Fibroblast of pulmonary artery (primary cell): Measurements from ENCODE around the gene CAVIN2.

Experiments
- DNase-seq: peaks from one replicate; pipeline ENCODE4 v3.0.0-alpha.2; 2010; ENCODE audit warnings: low read depth
- H3K4me3 ChIP-seq: replicated peaks from 2 replicates; pipeline ENCODE4 v1.5.1; 2011; ENCODE audit warnings: low read depth, mild to moderate bottlenecking, control low read depth, low read length, moderate library complexity
- TF ChIP-seq, protein P1 (sequence below): IDR thresholded peaks from 2 replicates; pipeline ENCODE4 v1.5.1; 2011; ENCODE audit warnings: mild to moderate bottlenecking, control low read depth, low read length, inconsistent platforms; ENCODE audit errors: missing control alignments

Gene CAVIN2

GRCh38 chr2:191802180-191802579 is 44.7 kb downstream of the CAVIN2 start:
- TF ChIP-seq, protein P1, sequence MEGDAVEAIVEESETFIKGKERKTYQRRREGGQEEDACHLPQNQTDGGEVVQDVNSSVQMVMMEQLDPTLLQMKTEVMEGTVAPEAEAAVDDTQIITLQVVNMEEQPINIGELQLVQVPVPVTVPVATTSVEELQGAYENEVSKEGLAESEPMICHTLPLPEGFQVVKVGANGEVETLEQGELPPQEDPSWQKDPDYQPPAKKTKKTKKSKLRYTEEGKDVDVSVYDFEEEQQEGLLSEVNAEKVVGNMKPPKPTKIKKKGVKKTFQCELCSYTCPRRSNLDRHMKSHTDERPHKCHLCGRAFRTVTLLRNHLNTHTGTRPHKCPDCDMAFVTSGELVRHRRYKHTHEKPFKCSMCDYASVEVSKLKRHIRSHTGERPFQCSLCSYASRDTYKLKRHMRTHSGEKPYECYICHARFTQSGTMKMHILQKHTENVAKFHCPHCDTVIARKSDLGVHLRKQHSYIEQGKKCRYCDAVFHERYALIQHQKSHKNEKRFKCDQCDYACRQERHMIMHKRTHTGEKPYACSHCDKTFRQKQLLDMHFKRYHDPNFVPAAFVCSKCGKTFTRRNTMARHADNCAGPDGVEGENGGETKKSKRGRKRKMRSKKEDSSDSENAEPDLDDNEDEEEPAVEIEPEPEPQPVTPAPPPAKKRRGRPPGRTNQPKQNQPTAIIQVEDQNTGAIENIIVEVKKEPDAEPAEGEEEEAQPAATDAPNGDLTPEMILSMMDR, result no peak
- DNase-seq, result no peak
- H3K4me3 ChIP-seq, result no peak overlapping the region

DNA sequence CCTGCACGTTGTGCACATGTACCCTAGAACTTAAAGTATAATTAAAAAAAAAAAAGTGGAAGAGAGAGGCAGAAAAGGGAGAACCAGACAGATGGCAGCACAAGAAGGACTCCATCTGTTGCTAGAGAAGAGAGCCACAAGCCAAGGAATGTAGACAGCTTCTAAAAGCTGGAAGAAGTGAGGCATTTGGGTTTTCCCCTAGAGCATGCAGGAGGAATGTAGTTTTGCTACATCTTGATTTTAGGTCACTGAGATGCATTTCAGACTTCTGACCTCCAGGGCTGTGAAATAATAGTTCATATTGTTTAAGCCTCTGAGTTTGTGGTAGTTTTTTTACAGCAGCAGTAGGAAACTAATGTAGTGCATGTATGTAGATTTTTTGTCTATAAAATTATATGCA is 46.0 kb downstream of the CAVIN2 start:
- TF ChIP-seq, protein P1, result no peak
- peak; percentile 11 for DNase-seq
- no peak overlapping the region for H3K4me3 ChIP-seq

DNA sequence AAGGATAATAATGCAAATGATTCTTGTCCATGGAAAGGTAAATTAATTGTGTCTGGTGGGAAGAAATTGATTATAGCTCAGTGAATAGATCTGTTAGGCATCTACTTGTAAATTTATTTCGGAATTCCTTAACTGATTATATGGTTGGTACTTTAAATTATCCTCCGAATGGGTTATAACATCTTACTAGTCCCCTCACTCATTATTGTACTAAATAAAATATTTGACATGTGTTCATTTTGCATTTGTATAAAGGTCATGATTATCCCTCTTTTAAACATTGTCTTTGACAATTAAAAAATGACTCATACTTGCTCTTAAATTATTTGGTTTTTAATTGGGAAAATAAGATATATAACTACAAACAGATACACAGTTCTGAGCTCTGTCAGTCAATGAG is 47.4 kb downstream of the CAVIN2 start:
- TF ChIP-seq, protein P1, result no peak
- no peak overlapping the region for H3K4me3 ChIP-seq

DNA sequence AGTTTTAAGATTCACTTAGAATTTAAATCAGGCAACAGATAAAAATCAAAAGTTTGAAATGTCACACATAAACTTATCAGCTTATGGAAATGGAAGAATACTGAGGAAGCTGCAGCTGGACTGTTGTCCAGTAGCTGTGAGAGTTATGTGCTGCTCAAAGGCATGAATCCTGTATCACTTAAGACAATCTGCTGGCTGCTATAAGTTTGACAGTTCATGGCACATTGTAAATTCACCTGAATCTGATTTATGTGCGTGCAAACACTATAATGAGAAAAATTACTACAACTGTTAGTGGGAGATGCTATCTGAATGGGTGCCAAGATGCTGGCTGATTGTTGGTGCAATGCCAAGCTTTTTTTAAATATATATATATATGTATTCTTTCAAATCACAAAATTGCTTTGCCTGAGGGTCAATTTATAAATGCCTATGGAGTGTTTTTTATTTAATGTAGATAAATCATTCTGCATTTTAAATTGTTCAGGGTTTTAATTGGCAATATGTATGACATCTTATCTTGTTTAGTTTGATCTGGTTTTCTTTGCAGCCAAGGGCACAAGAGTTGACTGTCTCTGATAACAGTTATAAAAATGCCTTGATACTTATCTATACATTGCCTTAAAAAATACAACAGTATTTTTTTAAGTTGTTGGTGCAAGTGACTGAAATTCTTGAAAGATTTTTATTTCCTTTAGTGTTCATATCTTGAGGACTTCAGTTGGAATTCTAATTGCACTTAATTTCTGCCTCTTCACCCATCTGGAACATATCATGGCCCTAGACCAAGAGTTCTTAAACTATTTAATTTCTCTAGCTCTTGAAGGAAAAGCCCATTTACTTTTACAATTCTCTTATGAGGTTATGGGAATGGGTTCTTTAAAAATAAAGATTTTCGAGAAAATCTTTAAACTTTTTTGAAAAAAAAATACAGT is 48.7 kb downstream of the CAVIN2 start:
- DNase-seq, result no peak
- TF ChIP-seq, protein P1, result no peak
- H3K4me3 ChIP-seq, result no peak overlapping the region

More for the DNA sequence above, 47.4 kb downstream of the CAVIN2 start:
- DNase-seq, result no peak

DNA sequence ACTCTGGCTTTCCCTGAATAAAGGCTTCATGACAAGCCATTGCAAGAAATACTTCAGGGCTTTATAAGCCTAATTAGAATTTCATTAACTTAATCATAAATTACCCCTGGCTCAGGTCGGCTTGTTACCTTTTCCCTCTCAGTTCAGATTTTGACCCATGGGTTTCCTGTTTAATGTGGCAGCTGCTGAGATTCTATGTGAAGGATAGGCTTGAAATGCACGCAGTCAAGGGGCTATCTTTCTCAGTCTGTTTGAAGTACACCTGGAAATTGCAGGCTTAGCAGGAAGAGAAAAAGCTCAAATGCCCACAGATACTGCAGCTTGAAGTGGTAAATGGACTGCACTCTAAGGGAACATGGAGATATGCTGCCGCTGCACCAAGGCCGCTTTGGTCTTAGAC is 49.4 kb downstream of the CAVIN2 start:
- TF ChIP-seq, protein P1, result no peak
- DNase-seq, result no peak
- no peak overlapping the region for H3K4me3 ChIP-seq

DNA sequence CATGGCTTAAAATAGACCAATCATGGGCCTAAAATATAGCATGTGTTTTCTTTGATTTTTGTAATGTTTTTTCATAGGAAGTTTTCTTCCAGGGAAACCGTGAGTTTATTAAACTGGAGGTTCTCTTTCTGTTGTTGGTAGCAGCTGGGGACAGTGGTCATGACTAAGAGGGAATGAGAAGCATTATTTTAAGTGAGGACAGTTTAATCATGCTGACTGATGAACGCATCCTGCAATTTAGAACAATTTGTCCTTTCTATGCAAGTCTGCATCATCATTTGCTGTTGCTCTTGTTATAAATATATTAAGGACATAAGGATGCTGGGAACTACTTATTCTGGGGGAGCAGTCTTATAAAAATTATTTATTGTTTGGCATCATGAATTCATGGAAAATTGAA is 51.2 kb downstream of the CAVIN2 start:
- no peak for DNase-seq
- TF ChIP-seq, protein P1, result no peak

DNA sequence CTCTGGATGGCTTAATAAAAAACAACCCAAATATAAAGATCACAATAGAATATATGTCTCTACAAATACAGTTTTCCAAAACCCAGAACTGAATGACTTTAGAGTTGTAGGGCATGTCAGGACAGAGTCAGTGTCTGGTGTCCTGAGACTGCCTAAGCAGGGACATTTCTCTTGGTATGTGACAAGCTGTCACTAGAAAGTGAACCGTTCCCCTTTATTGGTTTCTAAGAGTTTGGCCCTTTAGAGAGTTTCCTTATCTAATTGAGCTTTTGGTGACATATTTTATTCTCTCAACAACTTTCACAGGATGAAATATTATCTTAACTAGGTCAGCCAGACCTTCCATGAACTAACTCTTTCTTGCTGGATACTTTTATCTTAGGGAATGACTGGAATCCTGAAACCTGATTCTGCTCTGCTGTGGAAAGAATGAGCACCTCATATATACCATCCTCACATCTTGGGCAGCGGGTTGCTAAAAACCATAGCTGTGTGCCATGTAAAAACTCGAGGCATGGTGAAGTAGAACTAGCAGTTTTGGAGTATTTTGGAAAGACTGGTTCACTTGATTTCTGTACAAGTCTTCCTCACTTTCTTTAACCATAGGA is 54.8 kb downstream of the CAVIN2 start:
- TF ChIP-seq, protein P1, result no peak
- no peak for DNase-seq
- no peak overlapping the region for H3K4me3 ChIP-seq

More for the DNA sequence above, 51.2 kb downstream of the CAVIN2 start:
- no peak overlapping the region for H3K4me3 ChIP-seq
